ENCODE results near the gene SLC25A12.
"Not testable (repeated sequence)": the region's sequence is repeated elsewhere in the genome, so short reads cannot be mapped to it uniquely, and the experiment has no call there.

SLC25A12 gene

GRCh38 chr2:171788316-171788993 lies 105.6 kb downstream of the SLC25A12 start:
- no peak for DNase-seq

GRCh38 chr2:171787333-171788072 lies 106.5 kb downstream of the SLC25A12 start:
- DNase-seq, result no peak

GRCh38 chr2:171785450-171785849 lies 108.6 kb downstream of the SLC25A12 start:
- no peak for DNase-seq

GRCh38 chr2:171778515-171778914 lies 115.5 kb downstream of the SLC25A12 start:
- no peak for DNase-seq

GRCh38 chr2:171774581-171774980 lies 119.5 kb downstream of the SLC25A12 start:
- DNase-seq, result not testable (repeated sequence)

- no peak for DNase-seq
Measured at GRCh38 chr2:171772373-171772772, 121.7 kb downstream of the SLC25A12 start.

GRCh38 chr2:171771463-171771862 lies 122.6 kb downstream of the SLC25A12 start:
- no peak for DNase-seq

- DNase-seq, result no peak
Measured at GRCh38 chr2:171763602-171764001, 130.4 kb downstream of the SLC25A12 start.

GRCh38 chr2:171762879-171763573 lies 131.0 kb downstream of the SLC25A12 start:
- no peak for DNase-seq

- not testable (repeated sequence) for DNase-seq
Measured at GRCh38 chr2:171761176-171761575, 132.9 kb downstream of the SLC25A12 start.

GRCh38 chr2:171758762-171759161 lies 135.3 kb downstream of the SLC25A12 start:
- not testable (repeated sequence) for DNase-seq

GRCh38 chr2:171754254-171754939 lies 139.6 kb downstream of the SLC25A12 start:
- DNase-seq, result no peak

GRCh38 chr2:171747371-171747770 lies 146.7 kb downstream of the SLC25A12 start:
- no peak for DNase-seq

- DNase-seq, result no peak
Measured at GRCh38 chr2:171745806-171746205, 148.2 kb downstream of the SLC25A12 start.

GRCh38 chr2:171745141-171745540 lies 148.9 kb downstream of the SLC25A12 start:
- no peak for DNase-seq

- no peak for DNase-seq
Measured at GRCh38 chr2:171742760-171743159, 151.3 kb downstream of the SLC25A12 start.

GRCh38 chr2:171741189-171741588 lies 152.9 kb downstream of the SLC25A12 start:
- DNase-seq, result no peak

GRCh38 chr2:171735991-171736710 lies 157.9 kb downstream of the SLC25A12 start:
- no peak for DNase-seq
